ENCODE results near the gene PIGN.

DNA sequence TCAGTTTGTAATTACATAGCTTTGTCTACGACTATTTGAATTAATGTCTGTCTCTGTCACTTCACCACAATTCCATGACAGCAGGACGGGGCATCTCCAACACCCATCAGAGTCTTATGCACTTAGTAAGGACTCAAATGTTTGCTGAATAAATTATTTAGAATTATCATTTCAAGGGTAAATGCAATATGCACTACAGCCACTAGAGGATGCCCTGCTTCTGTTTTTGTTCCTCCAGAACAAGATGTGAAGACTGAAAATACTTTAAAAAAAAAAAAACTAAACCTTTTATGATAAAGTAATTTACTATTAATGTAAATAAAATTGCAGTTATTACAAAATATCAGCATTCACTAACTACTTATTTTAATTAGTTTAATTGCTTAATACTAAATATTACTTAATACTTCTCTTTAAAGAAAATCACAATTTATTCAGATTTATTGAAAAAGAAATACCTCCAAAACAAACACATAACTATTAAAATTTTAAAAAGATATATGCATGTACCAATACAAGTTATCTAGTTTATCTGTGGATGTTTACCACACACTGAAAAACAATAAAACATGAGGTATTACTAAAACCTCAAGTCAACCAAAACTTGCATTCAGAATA is 3.2 kb downstream of the PIGN start:
- TF ChIP-seq, protein P1, sequence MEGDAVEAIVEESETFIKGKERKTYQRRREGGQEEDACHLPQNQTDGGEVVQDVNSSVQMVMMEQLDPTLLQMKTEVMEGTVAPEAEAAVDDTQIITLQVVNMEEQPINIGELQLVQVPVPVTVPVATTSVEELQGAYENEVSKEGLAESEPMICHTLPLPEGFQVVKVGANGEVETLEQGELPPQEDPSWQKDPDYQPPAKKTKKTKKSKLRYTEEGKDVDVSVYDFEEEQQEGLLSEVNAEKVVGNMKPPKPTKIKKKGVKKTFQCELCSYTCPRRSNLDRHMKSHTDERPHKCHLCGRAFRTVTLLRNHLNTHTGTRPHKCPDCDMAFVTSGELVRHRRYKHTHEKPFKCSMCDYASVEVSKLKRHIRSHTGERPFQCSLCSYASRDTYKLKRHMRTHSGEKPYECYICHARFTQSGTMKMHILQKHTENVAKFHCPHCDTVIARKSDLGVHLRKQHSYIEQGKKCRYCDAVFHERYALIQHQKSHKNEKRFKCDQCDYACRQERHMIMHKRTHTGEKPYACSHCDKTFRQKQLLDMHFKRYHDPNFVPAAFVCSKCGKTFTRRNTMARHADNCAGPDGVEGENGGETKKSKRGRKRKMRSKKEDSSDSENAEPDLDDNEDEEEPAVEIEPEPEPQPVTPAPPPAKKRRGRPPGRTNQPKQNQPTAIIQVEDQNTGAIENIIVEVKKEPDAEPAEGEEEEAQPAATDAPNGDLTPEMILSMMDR (IDR thresholded peaks at IDR 0.05; ENCODE audit: borderline replicate concordance, extremely low read depth, low read length, poor library complexity, severe bottlenecking), result peak; percentile 90
- TF ChIP-seq EZH2 (IDR thresholded peaks at IDR 0.05; ENCODE audit: borderline replicate concordance, low read depth, low read length, severe bottlenecking), result no peak
